Thyroid gland (tissue), 4 donors: ENCODE results near the gene PCDHB7.
"Not testable (repeated sequence)": the region's sequence is repeated elsewhere in the genome, so short reads cannot be mapped to it uniquely, and the experiment has no call there.

Experiments used
- CTCF ChIP-seq, 6 experiments: fragments of 200-600 bp in 3 of 6; fragments of 450-650 bp in 3 of 6; sonication (generic) in 3 of 6; IDR thresholded peaks; one replicate each; pipeline ENCODE4 v1.5.1; 2016 to 2019; ENCODE audit warnings: antibody characterized with exemption in 6 of 6, mild to moderate bottlenecking in 2 of 6, inconsistent platforms in 1 of 6, moderate library complexity in 1 of 6
- POLR2A ChIP-seq, 2 donors: fragments of 450-650 bp; IDR thresholded peaks; one replicate each; pipeline ENCODE4 v1.6.1; 2017; ENCODE audit warnings: antibody characterized with exemption in 2 of 2, mild to moderate bottlenecking in 2 of 2, moderate library complexity in 1 of 2

- not testable (repeated sequence) for TF ChIP-seq CTCF, POLR2A (IDR thresholded peaks at IDR 0.05)
Measured at GRCh38 chr5:141194332-141194731, 21.9 kb downstream of the PCDHB7 start.
